Erythroblast (primary cell): Measurements from ENCODE around the gene PYHIN1.

Experiments
- GATA1 ChIP-seq: IDR thresholded peaks from 2 replicates; pipeline ENCODE4 v1.6.1; 2011; ENCODE audit warnings: low read depth, mild to moderate bottlenecking, control low read depth, low read length, moderate library complexity
- POLR2A ChIP-seq: IDR thresholded peaks from 2 replicates; pipeline ENCODE4 v1.6.1; 2011; ENCODE audit warnings: mild to moderate bottlenecking, low read length

GRCh38 chr1:158996998-158997397 lies 65.6 kb downstream of the PYHIN1 start:
- TF ChIP-seq POLR2A (no peak), GATA1 (no peak)
